B cell (primary cell): ENCODE results near the gene CEP350.

Source experiments
- EZH2 ChIP-seq: IDR thresholded peaks from 2 replicates; pipeline ENCODE4 v1.6.1; 2012; ENCODE audit warnings: borderline replicate concordance, low read depth, mild to moderate bottlenecking, moderate library complexity, low read length; ENCODE audit not compliant: insufficient read depth, poor library complexity, severe bottlenecking
- TF ChIP-seq, protein P1 (sequence below): fragments of 200-600 bp; IDR thresholded peaks from one replicate; pipeline ENCODE4 v1.8.0; 2022; ENCODE audit warnings: antibody characterized with exemption, mild to moderate bottlenecking

DNA sequence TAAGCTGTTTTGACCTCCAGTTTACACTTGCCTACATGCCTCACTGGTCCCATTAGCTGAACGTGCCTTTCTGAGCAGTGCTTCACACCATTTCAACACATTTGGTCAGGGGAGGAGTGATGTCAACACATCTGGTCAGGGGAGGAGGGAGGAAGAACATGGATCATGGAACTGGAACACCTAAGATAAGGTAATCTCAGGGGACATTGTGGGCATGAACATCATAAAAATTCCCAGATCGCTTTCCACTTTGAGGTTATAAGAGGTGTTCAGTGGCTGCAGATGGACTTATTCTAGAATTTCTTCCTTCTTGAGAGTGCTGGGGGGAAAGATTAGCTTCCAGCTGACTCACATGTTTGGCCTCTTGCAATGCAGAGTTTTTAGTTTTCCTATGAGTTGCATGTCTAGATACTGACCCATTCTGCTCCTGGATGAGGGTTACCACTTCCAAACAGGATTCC is 202.1 kb downstream of the CEP350 start:
- TF ChIP-seq, protein P1, sequence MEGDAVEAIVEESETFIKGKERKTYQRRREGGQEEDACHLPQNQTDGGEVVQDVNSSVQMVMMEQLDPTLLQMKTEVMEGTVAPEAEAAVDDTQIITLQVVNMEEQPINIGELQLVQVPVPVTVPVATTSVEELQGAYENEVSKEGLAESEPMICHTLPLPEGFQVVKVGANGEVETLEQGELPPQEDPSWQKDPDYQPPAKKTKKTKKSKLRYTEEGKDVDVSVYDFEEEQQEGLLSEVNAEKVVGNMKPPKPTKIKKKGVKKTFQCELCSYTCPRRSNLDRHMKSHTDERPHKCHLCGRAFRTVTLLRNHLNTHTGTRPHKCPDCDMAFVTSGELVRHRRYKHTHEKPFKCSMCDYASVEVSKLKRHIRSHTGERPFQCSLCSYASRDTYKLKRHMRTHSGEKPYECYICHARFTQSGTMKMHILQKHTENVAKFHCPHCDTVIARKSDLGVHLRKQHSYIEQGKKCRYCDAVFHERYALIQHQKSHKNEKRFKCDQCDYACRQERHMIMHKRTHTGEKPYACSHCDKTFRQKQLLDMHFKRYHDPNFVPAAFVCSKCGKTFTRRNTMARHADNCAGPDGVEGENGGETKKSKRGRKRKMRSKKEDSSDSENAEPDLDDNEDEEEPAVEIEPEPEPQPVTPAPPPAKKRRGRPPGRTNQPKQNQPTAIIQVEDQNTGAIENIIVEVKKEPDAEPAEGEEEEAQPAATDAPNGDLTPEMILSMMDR = no peak
- TF ChIP-seq EZH2 = no peak
